HUDEP-2 (cell line): Measurements from ENCODE around the gene D2HGDH.

Source experiments
- DNase-seq, 76 experiments: peaks; one replicate each; lab custom pipeline; 2025; ENCODE audit not compliant: unreplicated experiment in 76 of 76; lab: John Stamatoyannopoulos, UW

Gene D2HGDH

GRCh38 chr2:241804326-241805229, 70.1 kb downstream of the D2HGDH start:
- DNase-seq = peak in 11 of 76 experiments; percentile 4 to 56 (median 37)

GRCh38 chr2:241806217-241806616, 71.8 kb downstream of the D2HGDH start:
- peak in 1 of 76 experiments; percentile 8 for DNase-seq

GRCh38 chr2:241808051-241808720, 73.8 kb downstream of the D2HGDH start:
- no peak for DNase-seq

GRCh38 chr2:241808721-241809382, 74.4 kb downstream of the D2HGDH start, which contains the start of gene NEU4:
Gene NEU4 (plus strand): TSS chr2:241809193. CDS start chr2:241814485, 5,292 bp downstream.
- no peak for DNase-seq

- DNase-seq = no peak
Observed at GRCh38 chr2:241809383-241810306, 75.2 kb downstream of the D2HGDH start.

GRCh38 chr2:241810307-241811200, 76.1 kb downstream of the D2HGDH start:
- no peak for DNase-seq

- DNase-seq = no peak
Observed at GRCh38 chr2:241811201-241811951, 76.9 kb downstream of the D2HGDH start.

GRCh38 chr2:241811952-241812729, 77.7 kb downstream of the D2HGDH start:
- DNase-seq = no peak

- no peak for DNase-seq
Observed at GRCh38 chr2:241812730-241813643, 78.6 kb downstream of the D2HGDH start.

- DNase-seq = no peak
Observed at GRCh38 chr2:241813644-241814392, 79.4 kb downstream of the D2HGDH start.

GRCh38 chr2:241814393-241814642, 79.9 kb downstream of the D2HGDH start:
- DNase-seq = no peak

GRCh38 chr2:241814643-241815476, 80.4 kb downstream of the D2HGDH start:
- no peak for DNase-seq

GRCh38 chr2:241815477-241816430, 81.3 kb downstream of the D2HGDH start:
- DNase-seq = no peak

GRCh38 chr2:241816431-241817121, 82.1 kb downstream of the D2HGDH start:
- no peak for DNase-seq
